Measurements from ENCODE around the gene TP53INP2. TPM values are rescaled to one million over a fixed set of nuclear protein-coding genes. Genes with fewer than 3 reads are reported as not detected.

Gene TP53INP2
- total and polyA plus RNA-seq, 11 donors, result 54.6 to 176 (median 93.7) TPM

GRCh38 chr20:34703424-34704176 lies 544 bp upstream of the TP53INP2 start:
- H3K27me3 ChIP-seq, result peaks cover 0 to 5% (median 0%) of the 10 kb centered on the region in 9 donors
- ATAC-seq (peak in 3 of 4 donors; percentile 0 to 41 (median 2)), DNase-seq (peak in 4 of 5 donors; percentile 22 to 39 (median 34))
- H3K36me3 ChIP-seq, result no peaks in the 10 kb centered on the region
- no peaks in the 10 kb centered on the region for H3K9me3 ChIP-seq
- peak overlapping the region; percentile 65 to 94 (median 82) for H3K4me3 ChIP-seq
- intact Hi-C loops (cut with DNase I), result loop anchor here in 9 of 10 donors (1.0 to 10.0 kb wide), 11 partner anchors 26 to 399 kb away; partner anchors contain the start of genes PIGU (in 3 of the 9), AHCY (in 1 of the 9) and MAP1LC3A (in 1 of the 9)
- whole genome bisulfite sequencing, 4 donors, result 1 to 2% (median 1%) methylated on average over 29 to 38 of the region's 38 CpGs
- H3K4me1 ChIP-seq, result peaks cover 0 to 46% (median 31%) of the 10 kb centered on the region in 12 donors
- TF ChIP-seq POLR2A (IDR thresholded peaks at IDR 0.05) (peak in 1 of 2 donors; percentile 23), CTCF (IDR thresholded peaks at IDR 0.05) (no peak)
- peak overlapping the region; percentile 92 to 100 (median 99) for H3K27ac ChIP-seq

GRCh38 chr20:34705008-34705396 lies 858 bp downstream of the TP53INP2 start:
- Histone ChIP-seq H3K27ac (peak overlapping the region; percentile 92 to 100 (median 99)), H3K9me3 (no peaks in the 10 kb centered on the region), H3K27me3 (peaks cover 0 to 5% (median 0%) of the 10 kb centered on the region in 9 donors), H3K4me3 (peak overlapping the region; percentile 65 to 94 (median 82)), H3K36me3 (no peaks in the 10 kb centered on the region), H3K4me1 (peaks cover 0 to 59% (median 36%) of the 10 kb centered on the region in 12 donors)
- WGBS, 4 donors, result 24 to 36% (median 27%) methylated on average over 2 to 5 of the region's 5 CpGs
- no peak for TF ChIP-seq POLR2A (IDR thresholded peaks at IDR 0.05)
- TF ChIP-seq CTCF (IDR thresholded peaks at IDR 0.05), result no peak
- ATAC-seq (peak in 1 of 4 donors; percentile 1), DNase-seq (no peak)
- intact Hi-C loops (cut with DNase I), result loop anchor here (1.0 to 10.0 kb wide), 13 partner anchors 28 to 403 kb away; partner anchors contain the start of genes AHCY (in 2 of the 10), PIGU (in 2 of the 10) and MAP1LC3A (in 1 of the 10)

DNA sequence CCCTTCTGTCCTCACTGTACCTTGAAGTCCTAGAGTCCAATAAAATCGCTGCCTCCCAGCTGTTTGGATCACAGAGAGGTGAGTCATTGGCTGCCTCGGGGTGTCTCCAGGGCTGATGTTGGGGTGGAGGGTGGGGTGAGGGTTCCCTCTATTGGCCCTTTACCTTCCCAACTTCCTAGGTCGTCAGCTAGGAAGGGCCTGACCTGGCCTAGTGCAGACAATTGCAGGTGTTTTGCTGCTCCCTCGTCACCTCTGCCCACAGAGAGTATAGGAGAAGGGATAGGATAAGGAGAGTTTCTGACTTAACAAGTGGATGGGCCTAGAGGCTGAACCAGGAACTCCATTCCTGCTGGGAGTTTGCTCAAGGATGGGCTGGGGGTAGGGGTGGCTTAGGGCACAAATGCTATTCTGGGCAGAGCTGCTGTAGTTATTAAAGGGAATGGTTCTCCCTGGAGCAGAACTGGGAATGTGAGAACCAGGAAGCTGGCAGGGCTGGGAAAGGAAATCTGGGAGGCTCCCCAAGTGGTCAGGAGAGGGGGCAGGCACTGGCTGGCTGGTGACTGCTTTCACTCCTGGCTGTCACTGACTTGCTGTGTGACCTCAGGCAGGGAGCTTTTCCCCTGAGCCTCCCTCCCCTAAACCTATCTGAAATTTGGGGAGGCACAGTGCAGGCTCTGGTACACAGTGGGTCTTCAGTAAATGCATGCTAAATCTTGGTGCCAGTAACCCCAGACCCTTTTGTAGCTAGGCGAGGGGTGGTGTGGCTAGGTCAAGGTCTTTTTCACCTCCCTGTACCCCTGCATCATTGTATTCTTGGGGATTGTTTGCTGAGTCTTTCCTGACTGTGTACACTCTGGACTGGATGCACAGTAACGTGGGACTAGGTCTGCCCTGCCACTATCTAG lies 1.5 kb downstream of the TP53INP2 start:
- DNase-seq, result peak in 4 of 5 donors; percentile 61 to 71 (median 62)
- TF ChIP-seq POLR2A (IDR thresholded peaks at IDR 0.05), result no peak
- peak in 4 of 12 donors; percentile 10 to 18 (median 14) for TF ChIP-seq CTCF (IDR thresholded peaks at IDR 0.05)

More for the DNA sequence above, 1.5 kb downstream of the TP53INP2 start:
- Histone ChIP-seq H3K36me3 (peaks cover 0 to 2% (median 0%) of the 10 kb centered on the region in 9 donors), H3K4me3 (peak overlapping the region; percentile 65 to 94 (median 82)), H3K27ac (peak overlapping the region; percentile 92 to 100 (median 99)), H3K9me3 (no peaks in the 10 kb centered on the region), H3K27me3 (peaks cover 0 to 5% (median 0%) of the 10 kb centered on the region in 9 donors), H3K4me1 (peaks cover 0 to 65% (median 43%) of the 10 kb centered on the region in 12 donors)
- intact Hi-C loops (cut with DNase I), result loop anchor here (1.0 to 10.0 kb wide), 13 partner anchors 29 to 403 kb away; partner anchors contain the start of genes AHCY (in 2 of the 10), PIGU (in 2 of the 10) and MAP1LC3A (in 1 of the 10)
- peak; percentile 0 to 37 (median 18) for ATAC-seq
- 34 to 44% (median 38%) methylated on average over 5 to 6 of the region's 6 CpGs for WGBS, 4 donors
